Gastrocnemius medialis (tissue), 4 donors: ENCODE results near the gene LRRC8C.

Experiments
- CTCF ChIP-seq, 5 experiments: fragments of 450-650 bp in 3 of 5; fragments of 200-600 bp in 2 of 5; sonication (generic) in 2 of 5; IDR thresholded peaks in 4 of 5; conservative IDR thresholded peaks in 1 of 5; 1 replicate in 4 of 5; 2 replicates in 1 of 5; pipeline ENCODE4 v1.5.1; 2016 to 2019; ENCODE audit warnings: antibody characterized with exemption in 5 of 5, mild to moderate bottlenecking in 3 of 5, moderate library complexity in 3 of 5
- POLR2A ChIP-seq, 2 donors: fragments of 450-650 bp; IDR thresholded peaks; one replicate each; pipeline ENCODE4 v1.6.1; 2017; ENCODE audit warnings: antibody characterized with exemption in 2 of 2, mild to moderate bottlenecking in 2 of 2, moderate library complexity in 2 of 2

GRCh38 chr1:89723144-89723543 is 90.2 kb downstream of the LRRC8C start:
- TF ChIP-seq CTCF (IDR thresholded peaks at IDR 0.05 in 4 of 5, conservative IDR thresholded peaks at IDR 0.05 in 1 of 5), result no peak
- no peak for TF ChIP-seq POLR2A (IDR thresholded peaks at IDR 0.05)
